Bone marrow (tissue), 2 donors: ENCODE measurements around the gene GTF2H4.
"Not testable (repeated sequence)": the region's sequence is repeated elsewhere in the genome, so short reads cannot be mapped to it uniquely, and the experiment has no call there.

Experiments used
- DNase-seq, 2 donors: peaks; one replicate each; lab custom pipeline; 2025; lab: John Stamatoyannopoulos, UW

Gene GTF2H4

DNA sequence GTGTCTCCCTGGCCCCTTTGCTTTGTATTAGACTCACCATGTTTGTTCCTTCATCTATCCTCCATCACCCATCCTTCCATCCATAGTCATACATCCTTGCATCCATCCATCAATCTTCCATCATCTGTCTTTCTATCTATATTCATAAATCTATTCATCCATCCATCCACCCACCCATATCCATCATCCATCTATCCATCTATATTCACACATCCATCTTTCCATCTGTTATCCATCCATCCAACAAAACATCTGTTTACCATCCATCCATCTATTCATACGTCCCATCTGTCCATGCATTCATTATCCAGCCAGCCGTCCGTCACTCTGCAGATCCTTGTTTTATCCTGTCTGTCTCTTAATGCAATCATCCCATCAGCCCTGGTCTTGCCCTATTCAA lies 13.1 kb upstream of the GTF2H4 start:
- DNase-seq, result no peak

- DNase-seq, result no peak
These were observed 12.7 kb upstream of the GTF2H4 start for GRCh38 chr6:30895343-30895742.

DNA sequence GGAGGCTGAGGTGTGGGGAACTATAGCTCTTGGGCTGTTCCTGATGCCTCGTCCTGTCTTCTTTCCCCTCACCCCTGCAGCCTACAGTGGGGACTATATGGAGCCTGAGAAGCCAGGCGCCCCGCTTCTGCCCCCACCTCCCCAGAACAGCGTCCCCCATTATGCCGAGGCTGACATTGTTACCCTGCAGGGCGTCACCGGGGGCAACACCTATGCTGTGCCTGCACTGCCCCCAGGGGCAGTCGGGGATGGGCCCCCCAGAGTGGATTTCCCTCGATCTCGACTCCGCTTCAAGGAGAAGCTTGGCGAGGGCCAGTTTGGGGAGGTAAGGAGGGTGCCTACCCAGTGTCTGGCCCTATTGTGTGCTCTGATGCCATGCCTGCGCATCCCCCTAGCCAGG lies 11.5 kb upstream of the GTF2H4 start:
- DNase-seq, result no peak

- no peak for DNase-seq
These were observed 10.1 kb upstream of the GTF2H4 start for GRCh38 chr6:30897882-30898281.

DNA sequence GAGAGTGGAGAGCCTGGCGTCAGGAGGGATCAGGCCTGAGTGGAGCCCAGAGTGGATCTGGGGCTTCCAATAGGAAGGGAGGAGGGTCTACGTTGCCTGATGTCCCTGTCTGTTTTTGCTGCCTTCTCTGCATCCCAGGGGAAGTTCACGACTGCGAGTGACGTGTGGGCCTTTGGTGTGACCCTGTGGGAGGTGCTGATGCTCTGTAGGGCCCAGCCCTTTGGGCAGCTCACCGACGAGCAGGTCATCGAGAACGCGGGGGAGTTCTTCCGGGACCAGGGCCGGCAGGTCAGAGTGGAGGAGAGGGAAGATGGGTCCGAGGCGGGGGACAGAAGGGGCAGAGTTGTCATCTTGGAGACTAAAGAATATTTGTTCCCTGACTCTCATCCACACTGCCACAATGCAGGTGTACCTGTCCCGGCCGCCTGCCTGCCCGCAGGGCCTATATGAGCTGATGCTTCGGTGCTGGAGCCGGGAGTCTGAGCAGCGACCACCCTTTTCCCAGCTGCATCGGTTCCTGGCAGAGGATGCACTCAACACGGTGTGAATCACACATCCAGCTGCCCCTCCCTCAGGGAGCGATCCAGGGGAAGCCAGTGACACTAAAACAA lies 9.2 kb upstream of the GTF2H4 start:
- DNase-seq, result no peak

- DNase-seq, result no peak
These were observed 7.1 kb upstream of the GTF2H4 start for GRCh38 chr6:30900863-30901417.

GRCh38 chr6:30901436-30901835 lies 6.6 kb upstream of the GTF2H4 start:
- no peak for DNase-seq

- DNase-seq, result not testable (repeated sequence)
These were observed 5.8 kb upstream of the GTF2H4 start for GRCh38 chr6:30902196-30902595.

DNA sequence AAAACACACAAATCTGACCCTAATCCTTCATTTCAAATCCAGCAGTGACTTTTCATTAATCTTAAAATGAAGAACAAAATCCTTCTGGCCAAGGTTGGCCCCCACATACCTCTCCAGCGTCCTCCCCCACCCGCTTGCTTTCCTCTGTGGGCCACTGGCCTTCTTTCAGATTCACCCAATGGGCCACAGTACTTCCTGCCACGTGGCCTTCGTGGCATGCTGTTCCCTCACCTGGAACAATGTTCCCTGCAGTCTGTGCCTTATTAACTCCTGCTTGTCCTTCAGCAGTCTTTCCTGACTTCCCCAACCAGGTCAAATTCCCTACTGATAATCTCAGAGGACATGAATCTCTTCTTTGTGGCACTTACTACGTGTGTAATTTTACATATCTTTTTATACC lies 5.3 kb upstream of the GTF2H4 start:
- no peak for DNase-seq

DNA sequence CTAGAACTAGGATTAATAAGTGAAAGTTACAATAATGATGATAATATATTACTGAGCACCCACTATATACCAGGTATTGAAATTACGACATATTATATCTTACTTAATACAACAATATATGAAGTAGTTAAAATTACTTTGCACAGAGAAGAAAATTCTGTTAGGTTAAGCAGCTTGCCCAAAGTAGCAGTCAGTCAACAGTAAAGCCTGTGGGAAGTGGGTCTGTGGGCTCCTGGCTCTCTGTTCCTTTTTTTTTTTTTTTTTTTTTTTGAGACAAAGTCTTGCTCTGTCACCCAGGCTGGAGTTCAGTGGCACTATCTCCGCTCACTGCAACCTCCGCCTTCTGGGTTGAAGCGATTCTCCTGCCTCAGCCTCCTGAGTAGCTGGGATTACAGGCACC lies 4.8 kb upstream of the GTF2H4 start:
- DNase-seq, result no peak

- not testable (repeated sequence) for DNase-seq
These were observed 683 bp upstream of the GTF2H4 start for GRCh38 chr6:30907290-30907757.

- DNase-seq, result no peak
These were observed 693 bp downstream of the GTF2H4 start for GRCh38 chr6:30908700-30909099.

DNA sequence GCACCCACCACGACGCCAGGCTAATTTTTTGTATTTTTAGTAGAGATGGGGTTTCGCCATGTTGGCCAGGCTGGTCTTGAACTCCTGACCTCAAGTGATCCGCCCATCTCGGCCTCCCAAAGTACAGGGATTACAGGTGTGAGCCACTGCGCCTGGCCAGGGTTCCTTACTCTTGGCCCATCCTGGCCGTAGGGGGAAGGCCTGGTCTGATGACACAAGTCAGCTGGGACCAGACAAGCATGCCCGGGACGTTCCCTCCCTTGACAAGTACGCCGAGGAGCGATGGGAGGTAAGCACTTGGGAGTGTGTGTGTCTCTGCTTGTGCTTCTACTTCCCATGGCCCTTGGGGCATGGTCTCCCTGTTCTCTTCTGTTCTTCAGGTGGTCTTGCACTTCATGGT lies 2.5 kb downstream of the GTF2H4 start:
- not testable (repeated sequence) for DNase-seq

DNA sequence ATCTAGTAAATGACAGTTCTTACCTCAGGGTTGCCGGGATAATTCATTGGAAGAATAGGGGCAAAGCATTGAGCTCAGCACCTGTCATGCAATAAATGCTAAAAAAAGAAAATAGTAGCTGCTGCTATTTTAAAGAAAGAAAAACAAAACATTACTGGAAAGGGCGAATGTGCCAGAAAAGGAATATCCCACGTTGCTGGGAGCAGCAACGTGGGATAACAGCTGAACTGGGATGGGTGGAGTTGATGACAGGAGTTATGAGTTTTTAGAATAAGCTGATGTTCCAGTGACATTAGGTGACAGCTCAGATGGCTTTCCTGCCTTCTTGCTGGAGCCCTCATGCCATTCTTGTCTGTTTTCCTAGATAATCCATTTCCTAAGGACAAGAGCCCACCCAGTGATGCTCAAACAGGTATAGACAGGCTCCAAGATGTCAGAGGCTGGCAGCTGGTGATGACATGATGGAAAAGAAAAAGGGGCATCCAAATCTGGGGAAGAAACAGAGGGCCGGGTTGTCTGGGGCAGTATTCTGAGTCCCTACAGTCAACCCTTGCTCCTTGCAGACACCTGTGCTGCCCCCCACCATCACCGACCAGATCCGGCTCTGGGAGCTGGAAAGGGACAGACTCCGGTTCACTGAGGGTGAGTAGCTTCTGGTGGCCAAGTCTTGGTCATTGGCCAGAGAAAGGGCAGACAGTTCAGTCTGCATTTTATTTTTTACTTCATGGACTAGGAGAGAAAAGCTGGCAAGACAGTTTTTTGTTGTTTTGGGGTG lies 4.9 kb downstream of the GTF2H4 start:
- DNase-seq, result no peak

GRCh38 chr6:30913721-30914075 lies 5.7 kb downstream of the GTF2H4 start:
- no peak for DNase-seq

- peak; percentile 64 to 78 for DNase-seq
These were observed 6.3 kb downstream of the GTF2H4 start, which contains the start of gene VARS2 for GRCh38 chr6:30914076-30914853. Gene VARS2, plus strand, starts transcription at chr6:30914238. Its CDS starts 599 bp downstream, at chr6:30914837.

- no peak for DNase-seq
These were observed 7.0 kb downstream of the GTF2H4 start for GRCh38 chr6:30914854-30915590.

- peak in 1 of 2 donors; percentile 68 for DNase-seq
These were observed 7.6 kb downstream of the GTF2H4 start for GRCh38 chr6:30915591-30915946.

GRCh38 chr6:30917041-30917440 lies 9.0 kb downstream of the GTF2H4 start:
- no peak for DNase-seq

GRCh38 chr6:30917487-30917886 lies 9.5 kb downstream of the GTF2H4 start:
- DNase-seq, result no peak

- DNase-seq, result no peak
These were observed 10.7 kb downstream of the GTF2H4 start for GRCh38 chr6:30918670-30919069.

DNA sequence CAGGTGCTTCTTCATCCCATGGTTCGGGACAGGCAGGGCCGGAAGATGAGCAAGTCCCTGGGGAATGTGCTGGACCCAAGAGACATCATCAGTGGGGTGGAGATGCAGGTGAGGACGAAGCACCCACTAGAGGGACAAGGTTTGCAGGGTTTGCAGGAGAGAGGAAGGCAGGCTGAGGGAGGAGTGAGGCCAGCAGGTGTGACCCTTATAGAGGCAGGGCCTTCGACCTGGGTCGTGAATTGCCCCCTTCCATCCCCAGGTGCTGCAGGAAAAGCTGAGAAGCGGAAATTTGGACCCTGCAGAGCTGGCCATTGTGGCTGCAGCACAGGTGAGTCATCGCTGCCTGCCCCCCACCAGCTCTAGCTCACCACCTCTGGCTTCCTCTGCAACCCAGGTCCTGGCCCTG lies 14.4 kb downstream of the GTF2H4 start:
- DNase-seq, result no peak
